HEK293T (cell line): Measurements from ENCODE around the gene MYZAP.

ENCODE experiments used
- CTCF ChIA-PET: fragments of 350-600 bp; formaldehyde crosslinking; extraction: SDS; loops from one replicate; lab custom pipeline; 2021; ENCODE audit warnings: antibody characterized with exemption, inconsistent platforms; lab: Yijun Ruan, JAX
- POLR2A ChIA-PET: fragments of 350-600 bp; formaldehyde crosslinking; extraction: SDS; loops from one replicate; lab custom pipeline; 2020; ENCODE audit warnings: antibody characterized with exemption, inconsistent platforms; lab: Yijun Ruan, JAX
- DNase-seq: peaks from one replicate; pipeline ENCODE4 v3.0.0; 2012; ENCODE audit warnings: mixed read lengths; ENCODE audit errors: extremely low spot score
- ARNT ChIP-seq: fragments of 450-650 bp; IDR thresholded peaks from 2 replicates; pipeline ENCODE4 v1.6.1; 2017; ENCODE audit warnings: mild to moderate bottlenecking
- BHLHE40 ChIP-seq: fragments of 450-650 bp; IDR thresholded peaks from 2 replicates; pipeline ENCODE4 v1.6.1; 2016; ENCODE audit warnings: mild to moderate bottlenecking, moderate library complexity, borderline replicate concordance
- CTBP1 ChIP-seq: fragments of 450-650 bp; IDR thresholded peaks from 2 replicates; pipeline ENCODE4 v1.6.1; 2016; ENCODE audit warnings: borderline replicate concordance
- ELF4 ChIP-seq: fragments of 450-650 bp; IDR thresholded peaks from 2 replicates; pipeline ENCODE4 v1.6.1; 2017; ENCODE audit warnings: antibody characterized with exemption
- FOXA1 ChIP-seq: fragments of 450-650 bp; IDR thresholded peaks from 2 replicates; pipeline ENCODE4 v1.6.1; 2016; ENCODE audit warnings: mild to moderate bottlenecking
- FOXK2 ChIP-seq: fragments of 450-650 bp; IDR thresholded peaks from 2 replicates; pipeline ENCODE4 v1.6.1; 2016; ENCODE audit warnings: mild to moderate bottlenecking
- FOXM1 ChIP-seq: fragments of 450-650 bp; IDR thresholded peaks from 2 replicates; pipeline ENCODE4 v1.6.1; 2017; ENCODE audit warnings: mild to moderate bottlenecking, borderline replicate concordance
- HDGF ChIP-seq: fragments of 450-650 bp; IDR thresholded peaks from 2 replicates; pipeline ENCODE4 v1.6.1; 2017; ENCODE audit warnings: antibody characterized with exemption, borderline replicate concordance
- L3MBTL2 ChIP-seq: fragments of 450-650 bp; conservative IDR thresholded peaks from 2 replicates; pipeline ENCODE4 v1.6.1; 2016; ENCODE audit warnings: mild to moderate bottlenecking
- LEF1 ChIP-seq: fragments of 450-650 bp; IDR thresholded peaks from 2 replicates; pipeline ENCODE4 v1.6.1; 2017; ENCODE audit warnings: mild to moderate bottlenecking, borderline replicate concordance
- NFRKB ChIP-seq: fragments of 450-650 bp; IDR thresholded peaks from 2 replicates; pipeline ENCODE4 v1.6.1; 2016; ENCODE audit warnings: mild to moderate bottlenecking, moderate library complexity
- SP1 ChIP-seq: fragments of 450-650 bp; IDR thresholded peaks from 2 replicates; pipeline ENCODE4 v1.6.1; 2017
- SUZ12 ChIP-seq: fragments of 450-650 bp; IDR thresholded peaks from 2 replicates; pipeline ENCODE4 v1.6.1; 2016; ENCODE audit warnings: mild to moderate bottlenecking
- TARDBP ChIP-seq: fragments of 450-650 bp; IDR thresholded peaks from 2 replicates; pipeline ENCODE4 v1.6.1; 2016
- ZNF384 ChIP-seq: fragments of 450-650 bp; IDR thresholded peaks from 2 replicates; pipeline ENCODE4 v1.6.1; 2016
- TF ChIP-seq, protein P1 (sequence below): fragments of 450-650 bp; IDR thresholded peaks from 2 replicates; pipeline ENCODE4 v1.6.1; 2016

MYZAP gene

DNA sequence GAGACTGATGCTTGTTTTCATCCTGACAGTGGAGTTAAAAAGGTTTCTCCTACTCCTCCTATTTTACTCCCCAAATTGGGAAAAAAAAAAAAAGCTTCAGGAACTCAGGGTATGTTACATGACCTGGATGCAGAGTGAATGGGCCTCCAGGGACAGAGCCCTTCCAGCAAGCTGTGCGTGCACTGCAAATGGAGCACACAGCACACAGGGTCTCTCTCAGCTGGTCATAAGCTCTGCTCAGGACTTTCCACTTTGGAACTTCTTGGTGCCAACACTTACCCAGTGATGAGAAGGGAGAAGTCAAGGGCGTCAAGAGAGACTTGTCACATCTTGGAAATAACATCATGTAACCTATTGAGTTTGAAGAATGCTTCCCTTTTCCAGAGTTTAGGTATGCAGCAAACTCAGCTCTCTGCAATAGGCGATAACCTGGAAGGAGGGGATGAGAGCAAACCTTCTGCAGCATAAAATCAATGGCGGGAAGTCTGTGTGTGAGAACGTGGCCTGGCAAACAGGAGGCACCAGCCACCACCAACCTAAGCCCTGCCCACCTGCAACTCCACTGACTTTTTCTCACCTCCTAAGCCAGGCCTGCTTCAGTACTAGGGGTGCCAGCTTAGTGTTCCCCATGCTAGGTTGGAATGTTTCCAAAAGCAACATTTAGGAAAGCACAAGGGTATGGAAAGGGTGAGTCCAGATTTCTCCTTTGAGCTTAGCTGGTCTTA lies 39.8 kb downstream of the MYZAP start:
- CTCF ChIA-PET: no interaction called here
- TF ChIP-seq ARNT (no peak), BHLHE40 (no peak), LEF1 (no peak), FOXM1 (no peak), TARDBP (no peak), SUZ12 (no peak), ZNF384 (no peak), FOXA1 (no peak), CTBP1 (no peak), SP1 (no peak), ELF4 (no peak), NFRKB (no peak), L3MBTL2 (no peak)
- TF ChIP-seq, protein P1, sequence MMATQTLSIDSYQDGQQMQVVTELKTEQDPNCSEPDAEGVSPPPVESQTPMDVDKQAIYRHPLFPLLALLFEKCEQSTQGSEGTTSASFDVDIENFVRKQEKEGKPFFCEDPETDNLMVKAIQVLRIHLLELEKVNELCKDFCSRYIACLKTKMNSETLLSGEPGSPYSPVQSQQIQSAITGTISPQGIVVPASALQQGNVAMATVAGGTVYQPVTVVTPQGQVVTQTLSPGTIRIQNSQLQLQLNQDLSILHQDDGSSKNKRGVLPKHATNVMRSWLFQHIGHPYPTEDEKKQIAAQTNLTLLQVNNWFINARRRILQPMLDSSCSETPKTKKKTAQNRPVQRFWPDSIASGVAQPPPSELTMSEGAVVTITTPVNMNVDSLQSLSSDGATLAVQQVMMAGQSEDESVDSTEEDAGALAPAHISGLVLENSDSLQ: no peak
- POLR2A ChIA-PET: no interaction called here
- DNase-seq: no peak

DNA sequence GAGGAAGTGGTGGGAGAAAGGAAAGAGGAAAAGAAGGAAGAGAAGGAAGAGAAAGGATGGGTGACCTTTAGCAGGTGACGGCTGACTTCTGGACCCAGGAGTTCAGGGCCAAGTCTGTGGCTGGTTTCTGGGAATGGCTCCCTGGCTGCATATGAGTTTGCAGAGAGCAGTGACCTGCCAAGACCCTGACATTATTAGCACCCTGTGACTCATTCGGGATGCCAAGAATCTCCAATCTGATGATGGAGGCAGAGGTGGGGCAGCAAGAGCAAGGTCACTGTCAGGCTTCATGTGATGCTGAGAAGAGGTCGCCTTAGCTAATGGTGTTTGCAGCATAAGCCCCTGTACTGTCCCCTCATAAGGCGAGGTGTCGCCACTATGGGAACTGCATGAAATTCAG lies 42.6 kb downstream of the MYZAP start:
- POLR2A ChIA-PET: no interaction called here
- CTCF ChIA-PET: no interaction called here

DNA sequence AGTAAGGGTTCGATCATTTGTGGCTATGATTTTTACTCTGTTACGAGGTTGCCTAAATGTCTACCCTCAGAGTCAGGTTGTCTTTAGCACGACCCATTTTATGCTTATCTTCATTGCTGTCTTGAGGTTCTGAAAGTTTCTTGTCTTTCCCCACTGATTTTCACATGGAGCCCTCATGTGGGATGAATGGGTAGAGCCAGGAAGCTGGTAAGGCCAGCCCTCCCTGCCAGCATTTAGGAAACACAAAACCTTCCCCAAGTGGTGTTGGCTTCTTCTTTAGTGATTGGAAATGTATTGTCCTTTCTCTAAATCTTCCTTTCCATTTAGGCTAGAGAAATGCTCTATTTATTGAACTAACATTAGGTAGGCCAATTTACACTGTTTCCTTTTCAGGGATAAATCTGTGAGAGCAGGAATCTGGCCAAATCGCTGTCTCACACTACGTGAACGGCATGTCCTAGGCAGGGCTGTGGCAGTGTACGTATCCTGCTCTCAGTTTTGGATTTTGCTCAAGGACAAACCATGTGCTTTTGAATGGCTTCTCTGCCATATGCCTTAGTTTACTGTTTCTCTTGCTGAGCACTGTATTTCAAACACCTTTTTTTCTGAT lies 43.7 kb downstream of the MYZAP start:
- ChIA-PET CTCF (no interaction called here), POLR2A (no interaction called here)
- TF ChIP-seq CTBP1 (no peak), FOXK2 (no peak), SUZ12 (no peak), FOXA1 (no peak), TARDBP (no peak), SP1 (no peak), LEF1 (no peak), HDGF (no peak), NFRKB (no peak), ELF4 (no peak), FOXM1 (no peak), ARNT (no peak)
- TF ChIP-seq, protein P1: no peak
- no peak for DNase-seq

More for the DNA sequence above, 42.6 kb downstream of the MYZAP start:
- no peak for DNase-seq
- TF ChIP-seq BHLHE40 (no peak), FOXM1 (no peak), ZNF384 (no peak), SUZ12 (no peak), LEF1 (no peak), NFRKB (no peak)
- TF ChIP-seq, protein P1: no peak

DNA sequence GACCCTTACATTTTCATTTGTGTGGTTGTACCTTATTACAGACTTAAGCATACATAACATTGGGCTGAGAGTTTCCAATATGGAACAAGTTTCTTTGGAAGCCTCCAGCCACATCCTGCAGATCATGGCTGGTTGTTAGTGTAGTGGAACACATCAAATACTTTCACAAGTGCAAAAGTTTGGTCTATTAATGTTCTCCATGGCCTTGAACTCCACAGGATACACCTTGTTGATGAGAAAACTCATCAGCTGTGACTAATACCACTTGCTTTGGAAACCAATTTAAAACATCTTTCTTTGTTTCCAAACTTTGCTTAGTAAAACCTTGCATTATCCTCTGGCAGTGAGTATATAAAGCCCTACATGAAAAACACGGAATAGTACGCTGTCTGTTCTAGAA lies 46.1 kb downstream of the MYZAP start:
- ChIA-PET POLR2A (no interaction called here), CTCF (no interaction called here)
- DNase-seq: no peak
- TF ChIP-seq SP1: no peak
- no peak for TF ChIP-seq ZNF384
- TF ChIP-seq NFRKB: no peak
- no peak for TF ChIP-seq FOXM1
- TF ChIP-seq LEF1: no peak
- no peak for TF ChIP-seq ARNT
- no peak for TF ChIP-seq TARDBP
- TF ChIP-seq, protein P1: no peak
- no peak for TF ChIP-seq HDGF
- no peak for TF ChIP-seq L3MBTL2

DNA sequence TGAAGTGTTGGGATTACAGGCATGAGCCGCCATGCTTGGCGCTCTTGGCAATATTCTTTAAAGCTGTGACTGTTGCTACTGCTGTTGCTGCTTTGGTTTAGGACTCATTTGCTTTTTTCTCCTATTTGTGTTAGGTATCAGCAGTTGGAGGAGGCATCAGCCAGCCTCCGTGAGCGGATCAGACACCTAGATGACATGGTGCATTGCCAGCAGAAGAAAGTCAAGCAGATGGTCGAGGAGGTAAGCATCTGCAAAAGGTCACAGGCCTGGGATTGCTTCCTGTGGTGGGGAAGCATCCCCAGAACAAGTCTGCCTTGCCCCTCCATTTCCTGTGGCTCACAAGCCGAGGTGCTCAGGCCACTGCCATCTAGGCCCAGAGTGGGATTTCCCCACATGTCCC lies 47.6 kb downstream of the MYZAP start:
- TF ChIP-seq FOXA1 (no peak), BHLHE40 (no peak), NFRKB (no peak), FOXM1 (no peak), HDGF (no peak), SP1 (no peak), L3MBTL2 (no peak)
- TF ChIP-seq, protein P1: no peak
- ChIA-PET POLR2A (no interaction called here), CTCF (no interaction called here)
- no peak for DNase-seq
